H1 (cell line): ENCODE measurements around the gene ID1. TPM values are rescaled to one million over a fixed set of nuclear protein-coding genes. Genes with fewer than 3 reads are reported as not detected.

Source experiments
- CTCF ChIA-PET: fragments of 300-600 bp; sonication (Branson Sonifier 250); formaldehyde crosslinking; loops from one replicate; lab custom pipeline; 2021; ENCODE audit not compliant: partially characterized antibody; lab: Charles Lee
- POLR2A ChIA-PET: fragments of 300-600 bp; sonication (Branson Sonifier 250); formaldehyde crosslinking; loops from one replicate; lab custom pipeline; 2021; ENCODE audit warnings: inconsistent platforms; ENCODE audit not compliant: partially characterized antibody; lab: Charles Lee
- DNase-seq, 2 experiments: peaks; one replicate each; pipeline versions ENCODE4 v3.0.0 to v3.0.0-alpha.2; 2010 to 2022; ENCODE audit warnings: low spot score in 2 of 2, low read depth in 1 of 2, mixed read lengths in 1 of 2
- FAIRE-seq: peaks from 2 replicates; lab custom pipeline; 2011; peaks lifted over from hg19 to GRCh38; lab: Jason Lieb, UNC
- H2AFZ ChIP-seq: 2 replicates; pipeline ENCODE4 v1.8.1; 2012; ENCODE audit warnings: low read length, inconsistent platforms
- H2AK5ac ChIP-seq: 2 replicates; pipeline ENCODE4 v1.6.1; 2013; ENCODE audit warnings: low read depth, low read length
- H2BK120ac ChIP-seq: replicated peaks from 2 replicates; pipeline ENCODE3; 2013; ENCODE audit warnings: low read depth, low read length, inconsistent platforms
- H2BK12ac ChIP-seq: 2 replicates; pipeline ENCODE4 v1.6.1; 2013; ENCODE audit warnings: low read depth, low read length
- H2BK15ac ChIP-seq: 2 replicates; pipeline ENCODE4 v1.6.1; 2013; ENCODE audit warnings: low read length
- H2BK20ac ChIP-seq: 2 replicates; pipeline ENCODE4 v1.6.1; 2013; ENCODE audit warnings: low read length
- H2BK5ac ChIP-seq: 2 replicates; pipeline ENCODE4 v1.6.1; 2013; ENCODE audit warnings: low read depth, low read length
- H3K14ac ChIP-seq: 2 replicates; pipeline ENCODE4 v1.6.1; 2013; ENCODE audit warnings: inconsistent platforms; ENCODE audit not compliant: insufficient read length
- H3K18ac ChIP-seq: 2 replicates; pipeline ENCODE4 v1.6.1; 2013; ENCODE audit warnings: low read length; ENCODE audit errors: extremely low read depth
- H3K23ac ChIP-seq: 2 replicates; pipeline ENCODE4 v1.6.1; 2013; ENCODE audit warnings: inconsistent platforms; ENCODE audit not compliant: insufficient read length
- H3K23me2 ChIP-seq: 2 replicates; pipeline ENCODE4 v1.6.1; 2013; ENCODE audit warnings: low read depth, low read length
- H3K27ac ChIP-seq: 2 replicates; pipeline ENCODE4 v1.6.1; 2011; ENCODE audit warnings: low read depth, low read length, inconsistent platforms
- H3K27me3 ChIP-seq, 4 experiments: replicated peaks in 1 of 4; 1 replicate in 1 of 4; 2 replicates in 3 of 4; pipeline versions ENCODE4 v1.6.1 to v1.8.1; 2011 to 2013; ENCODE audit warnings: low read length in 3 of 4, mild to moderate bottlenecking in 3 of 4, inconsistent platforms in 2 of 4, mixed read lengths in 2 of 4, moderate library complexity in 1 of 4; ENCODE audit not compliant: control insufficient read depth in 3 of 4, insufficient read depth in 3 of 4; ENCODE audit errors: extremely low read depth in 1 of 4
- H3K36me3 ChIP-seq, 4 experiments: 2 replicates each; pipeline versions ENCODE4 v1.6.1 to v1.8.1; 2011 to 2013; ENCODE audit warnings: mild to moderate bottlenecking in 4 of 4, low read length in 3 of 4, moderate library complexity in 2 of 4, control low read depth in 1 of 4, inconsistent platforms in 1 of 4; ENCODE audit not compliant: insufficient read depth in 4 of 4, control insufficient read depth in 2 of 4
- H3K4ac ChIP-seq: replicated peaks from 2 replicates; pipeline ENCODE3; 2013; ENCODE audit warnings: low read length, low read depth, mixed read lengths, inconsistent platforms; ENCODE audit not compliant: insufficient read length
- H3K4me1 ChIP-seq, 4 experiments: replicated peaks in 1 of 4; 1 replicate in 1 of 4; 2 replicates in 3 of 4; pipeline versions ENCODE4 v1.6.1 to v1.8.1; 2011 to 2013; ENCODE audit warnings: low read length in 3 of 4, inconsistent platforms in 2 of 4, mixed read lengths in 1 of 4; ENCODE audit not compliant: insufficient read depth in 4 of 4, control insufficient read depth in 3 of 4
- H3K4me2 ChIP-seq, 2 experiments: 2 replicates each; pipeline versions ENCODE4 v1.6.1 to v1.8.1; 2011 to 2013; ENCODE audit warnings: low read depth in 2 of 2, low read length in 2 of 2, control low read depth in 1 of 2, inconsistent platforms in 1 of 2, mild to moderate bottlenecking in 1 of 2; ENCODE audit not compliant: insufficient read depth in 1 of 2
- H3K4me3 ChIP-seq, 4 experiments: fragments of 200-600, 300-600 bp in 1 of 4; sonication (generic), shearing (Covaris generic), sonication (Bioruptor Twin) in 1 of 4; 2 replicates each; pipeline versions ENCODE4 v1.5.1 to v1.8.1; 2011 to 2016; ENCODE audit warnings: low read length in 4 of 4, low read depth in 3 of 4, control low read depth in 2 of 4, inconsistent platforms in 2 of 4, mild to moderate bottlenecking in 2 of 4, mixed read lengths in 1 of 4, moderate library complexity in 1 of 4; ENCODE audit not compliant: insufficient read depth in 2 of 4; ENCODE audit errors: extremely low read depth in 1 of 4
- H3K56ac ChIP-seq: replicated peaks from 2 replicates; pipeline ENCODE3; 2013; ENCODE audit warnings: low read depth, mild to moderate bottlenecking, mixed read lengths, low read length, inconsistent platforms; ENCODE audit not compliant: insufficient read length
- H3K79me1 ChIP-seq: 2 replicates; pipeline ENCODE4 v1.6.1; 2013; ENCODE audit warnings: low read depth, low read length, control low read depth
- H3K79me2 ChIP-seq, 2 experiments: 2 replicates each; pipeline versions ENCODE4 v1.6.1 to v1.8.1; 2012 to 2013; ENCODE audit warnings: low read length in 2 of 2, mild to moderate bottlenecking in 2 of 2, inconsistent platforms in 1 of 2; ENCODE audit not compliant: insufficient read depth in 2 of 2, control insufficient read depth in 1 of 2
- H3K9ac ChIP-seq, 4 experiments: replicated peaks in 1 of 4; 1 replicate in 1 of 4; 2 replicates in 3 of 4; pipeline versions ENCODE4 v1.6.1 to v1.8.1; 2011 to 2013; ENCODE audit warnings: low read depth in 3 of 4, low read length in 3 of 4, control low read depth in 2 of 4, mild to moderate bottlenecking in 2 of 4, moderate library complexity in 2 of 4, inconsistent platforms in 1 of 4; ENCODE audit errors: extremely low read depth in 1 of 4
- H3K9me3 ChIP-seq, 2 experiments: 2 replicates each; pipeline versions ENCODE4 v1.6.1 to v1.8.1; 2012 to 2013; ENCODE audit warnings: mild to moderate bottlenecking in 2 of 2, moderate library complexity in 2 of 2, control low read depth in 1 of 2, inconsistent platforms in 1 of 2, low read depth in 1 of 2, low read length in 1 of 2, mixed read lengths in 1 of 2; ENCODE audit not compliant: insufficient read depth in 2 of 2
- H4K20me1 ChIP-seq, 2 experiments: replicated peaks in 1 of 2; 2 replicates each; pipeline versions ENCODE3 to v1.8.1; 2011 to 2013; ENCODE audit warnings: inconsistent platforms in 2 of 2, low read length in 2 of 2, mild to moderate bottlenecking in 1 of 2; ENCODE audit not compliant: insufficient read depth in 2 of 2, control insufficient read depth in 1 of 2
- H4K5ac ChIP-seq: 2 replicates; pipeline ENCODE4 v1.6.1; 2013; ENCODE audit warnings: low read length, low read depth, mixed read lengths, inconsistent platforms; ENCODE audit not compliant: insufficient read length
- H4K8ac ChIP-seq: 2 replicates; pipeline ENCODE4 v1.8.0; 2013; ENCODE audit warnings: mild to moderate bottlenecking, moderate library complexity, low read length, inconsistent platforms; ENCODE audit not compliant: insufficient read depth; ENCODE audit errors: extremely low read depth
- H4K91ac ChIP-seq: replicated peaks from 2 replicates; pipeline ENCODE3; 2013; ENCODE audit warnings: low read length, mixed read lengths, inconsistent platforms; ENCODE audit not compliant: insufficient read length
- HDAC6 ChIP-seq: IDR thresholded peaks from one replicate; pipeline ENCODE4 v1.7.1; 2012; ENCODE audit warnings: low read depth, mild to moderate bottlenecking, inconsistent platforms, low read length, moderate library complexity
- POLR2A ChIP-seq, 2 experiments: IDR thresholded peaks; 1 replicate in 1 of 2; 2 replicates in 1 of 2; pipeline ENCODE4 v1.6.1; 2011; ENCODE audit warnings: low read depth in 2 of 2, low read length in 2 of 2, mild to moderate bottlenecking in 2 of 2; ENCODE audit errors: control extremely low read depth in 1 of 2
- WGBS, 2 experiments: shearing (Covaris generic) in 1 of 2; methylation state at CpG; one replicate each; pipeline versions ENCODE4 v1.1.6 to v1.1.7; 2013 to 2015; ENCODE audit warnings: low lambda C conversion rate in 2 of 2, mixed read lengths in 2 of 2, inconsistent platforms in 1 of 2, low coverage in 1 of 2, missing lambda C conversion rate in 1 of 2; ENCODE audit not compliant: insufficient replicate concordance in 2 of 2, insufficient coverage in 1 of 2, insufficient read length in 1 of 2; ENCODE audit errors: extremely low coverage in 1 of 2, missing lambda C conversion rate in 1 of 2; 5-methylcytosine and 5-hydroxymethylcytosine counted together
- polyA plus RNA-seq, 7 experiments: library from polyadenylated mRNA; depleted of rRNA in 3 of 7; stranded (reverse) in 5 of 7; unstranded in 2 of 7; fragments of >200 nt in 5 of 7; fragments of 200-250 nt in 2 of 7; gene quantifications; 1 replicate in 5 of 7; 2 replicates in 1 of 7; 4 replicates in 1 of 7; pipeline versions ENCODE4 v1.2.1 to v1.2.3, GENCODE V29; 2011 to 2013; ENCODE audit warnings: missing spikeins in 2 of 7, mixed read lengths in 2 of 7
- total RNA-seq: library from RNA; stranded (reverse); fragmentation: NEBNext Ultra II Directional; extraction: Animal tissue kit (Norgen Biotek cat#: 25700); gene quantifications from 2 replicates; pipeline ENCODE4 v1.2.1, GENCODE V29; 2021

ID1 gene
- total and polyA plus RNA-seq, 2 of the 8 experiments (the other 6 are each of a cell fraction or from before 2014, with no cell fraction given) = 120 to 357 TPM

- peaks cover 8 to 20% of the 10 kb centered on the region in 2 experiments; a peak in 3 of 4 replicates for H3K79me2 ChIP-seq
- peak overlapping the region; percentile 8 for H2BK120ac ChIP-seq
- H3K79me1 ChIP-seq = no peaks in the 10 kb centered on the region
- H3K14ac ChIP-seq = no peak overlapping the region
- peaks cover 0 to 4% (median 0%) of the 10 kb centered on the region in 4 experiments; a peak in 2 of 7 replicates for H3K27me3 ChIP-seq
- DNase-seq (no peak), FAIRE-seq (no peak)
- no peak overlapping the region for H4K8ac ChIP-seq
- H2BK15ac ChIP-seq = 0 out of 2 replicates have a peak overlapping the region, but pooled peaks have one; percentile 23
- H2BK5ac ChIP-seq = no peak overlapping the region
- H4K20me1 ChIP-seq = peaks cover 0 to 9% of the 10 kb centered on the region in 2 experiments
- H2AFZ ChIP-seq = no peak overlapping the region
- no peak overlapping the region for H3K56ac ChIP-seq
- peak overlapping the region; percentile 10; the same call in 1 of the 2 replicates for H3K18ac ChIP-seq
- H3K9ac ChIP-seq = 0 out of 7 replicates have a peak overlapping the region, but pooled peaks of 1 of the 4 experiments have one; percentile 0
- H3K23ac ChIP-seq = no peak overlapping the region
- H4K5ac ChIP-seq = peak overlapping the region; percentile 20
- no peaks in the 10 kb centered on the region for H3K9me3 ChIP-seq
- peak in 1 of 2 experiments; percentile 23; a peak in 1 of 3 replicates for TF ChIP-seq POLR2A (IDR thresholded peaks at IDR 0.05; ENCODE audit: control extremely low read depth in 1 of 2, low read depth in 2 of 2, low read length in 2 of 2)
- no peak for TF ChIP-seq HDAC6
- TF ChIP-seq, all 59 proteins: peak for 1
- Histone ChIP-seq H3K27ac (no peak overlapping the region), H3K4me2 (no peak overlapping the region; a peak in 1 of 4 replicates), H3K23me2 (peaks cover 10% of the 10 kb centered on the region), H3K4me1 (peaks cover 12 to 24% (median 19%) of the 10 kb centered on the region in 4 experiments), H4K91ac (peak overlapping the region; percentile 72), H2BK12ac (peak overlapping the region; percentile 95; the same call in 1 of the 2 replicates), H2AK5ac (peak overlapping the region; percentile 97; the same call in 1 of the 2 replicates), H3K4me3 (no peak overlapping the region), H2BK20ac (0 out of 2 replicates have a peak overlapping the region, but pooled peaks have one; percentile 86), H3K4ac (peak overlapping the region; percentile 24), H3K36me3 (peaks cover 0 to 11% (median 0%) of the 10 kb centered on the region in 4 experiments; a peak in 1 of 8 replicates)
- CTCF ChIA-PET = interaction anchor here (1.3 to 32.8 kb wide), 5 partner anchors 8 to 37 kb away, joined by 4 to 1559 read pairs (median 7); no protein-coding TSS in a partner anchor
- POLR2A ChIA-PET = interaction anchor here (7.2 to 26.1 kb wide), 2 partner anchors 15 to 34 kb away, joined by 281 to 1033 read pairs; no protein-coding TSS in a partner anchor
- WGBS, 2 experiments = 86% methylated on average over 17 of the region's 17 CpGs; no CpG with 5 or more reads in 1 of the 2 experiments
These were observed 2.2 kb upstream of the ID1 start for GRCh38 chr20:31602779-31603441.
